ENCODE results near the gene ZBTB37. TPM values are rescaled to one million over a fixed set of nuclear protein-coding genes. Genes with fewer than 3 reads are reported as not detected.

Gene ZBTB37
- total RNA-seq, 1 experiment from 2014 or later, result 8.4 TPM

GRCh38 chr1:173948594-173948993 is 80.4 kb downstream of the ZBTB37 start:
- Mint-ChIP-seq H3K27ac (ENCODE audit: unreplicated experiment) (no peak overlapping the region), H3K27me3 (ENCODE audit: insufficient read depth, unreplicated experiment) (no peaks in the 10 kb centered on the region), H3K4me3 (ENCODE audit: unreplicated experiment) (no peak overlapping the region), H3K4me1 (ENCODE audit: low read depth, unreplicated experiment) (no peaks in the 10 kb centered on the region), H3K9me3 (ENCODE audit: unreplicated experiment) (no peaks in the 10 kb centered on the region), H3K36me3 (ENCODE audit: insufficient read depth, unreplicated experiment) (peaks cover 63% of the 10 kb centered on the region)
- CTCF ChIA-PET, result no interaction called here
- no peaks in the 10 kb centered on the region for H3K27me3 ChIP-seq (replicated peaks; ENCODE audit: control insufficient read depth, insufficient read depth, low read length)
- no peak for DNase-seq
- no TSS peak for BruUV-seq (replicated peaks)
- H3K36me3 ChIP-seq (ENCODE audit: control insufficient read depth, insufficient read depth, low read length), result peaks cover 1% of the 10 kb centered on the region; the same call in 1 of the 2 replicates
- POLR2A ChIA-PET, result no interaction called here
- no peaks in the 10 kb centered on the region for H3K4me1 ChIP-seq
- intact Hi-C loops (cut with micrococcal nuclease; ENCODE audit: unreplicated experiment), result no loop called here
- H3K9me3 ChIP-seq, result no peaks in the 10 kb centered on the region
- no peak for TF ChIP-seq CTCF (IDR thresholded peaks at IDR 0.05; ENCODE audit: insufficient read depth in 1 of 2, low read depth in 1 of 2, low read length in 1 of 2, severe bottlenecking in 1 of 2, unreplicated experiment in 1 of 2)
- no peak overlapping the region for H3K4me3 ChIP-seq (ENCODE audit: low read depth, low read length)

Other genes with a start within 250 kb of the ZBTB37 start
- gene TEX50, start 233.0 kb upstream of the ZBTB37 start, total RNA-seq (2022), result not detected in 2 replicates
- gene ANKRD45, start 198.5 kb upstream of the ZBTB37 start, total RNA-seq (2022), result not detected in 2 replicates
- gene KLHL20, start 153.4 kb upstream of the ZBTB37 start, total RNA-seq (2022), result 11.7 and 12.8 TPM in 2 replicates
- 41.3 and 45.1 TPM in 2 replicates for gene DARS2, start 43.7 kb upstream of the ZBTB37 start, total RNA-seq (2022)
- gene CENPL, start 43.5 kb upstream of the ZBTB37 start, total RNA-seq (2022), result 21.3 and 23.1 TPM in 2 replicates
- gene GAS5, start 391 bp upstream of the ZBTB37 start, total RNA-seq (2022), result 559 and 641 TPM in 2 replicates
- 0.65 and 0.98 TPM in 2 replicates for gene SERPINC1, start 48.9 kb downstream of the ZBTB37 start, total RNA-seq (2022)
- gene RC3H1, start 154.0 kb downstream of the ZBTB37 start, total RNA-seq (2022), result 29.2 and 36.3 TPM in 2 replicates

All from Caco-2 (cell line).